ENCODE results near the gene RUFY1. TPM values are rescaled to one million over a fixed set of nuclear protein-coding genes. Genes with fewer than 3 reads are reported as not detected.

RUFY1 gene
- total RNA-seq, 1 experiment from 2014 or later: 34.0 TPM

GRCh38 chr5:179530069-179530998 is 20.0 kb upstream of the RUFY1 start (continued):
- TF ChIP-seq ZNF281 (CRISPR knock-in tag; IDR thresholded peaks at IDR 0.05) (0 out of 2 replicates have a peak, but pooled peaks have one; percentile 22), SMAD4 (CRISPR knock-in tag; IDR thresholded peaks at IDR 0.05) (no peak), ARID4B (CRISPR knock-in tag; IDR thresholded peaks at IDR 0.05; ENCODE audit: borderline replicate concordance) (peak; percentile 53; the same call in 1 of the 2 replicates), USF1 (CRISPR knock-in tag; IDR thresholded peaks at IDR 0.05) (peak; percentile 36; the same call in 1 of the 2 replicates), MAX (CRISPR knock-in tag; IDR thresholded peaks at IDR 0.05) (peak; percentile 87), SMAD3 (CRISPR knock-in tag; IDR thresholded peaks at IDR 0.05; ENCODE audit: borderline replicate concordance) (no peak; the same call in 1 of the 2 replicates), KAT7 (CRISPR knock-in tag; IDR thresholded peaks at IDR 0.05; ENCODE audit: borderline replicate concordance) (peak; percentile 81; the same call in 1 of the 2 replicates), PRRX2 (CRISPR knock-in tag; IDR thresholded peaks at IDR 0.05) (no peak), ATF2 (CRISPR knock-in tag; IDR thresholded peaks at IDR 0.05; ENCODE audit: borderline replicate concordance, low read depth) (no peak), ZNF512 (CRISPR knock-in tag; IDR thresholded peaks at IDR 0.05; ENCODE audit: borderline replicate concordance) (no peak), ATF6 (CRISPR knock-in tag; IDR thresholded peaks at IDR 0.05) (no peak), IRF1 (CRISPR knock-in tag; IDR thresholded peaks at IDR 0.05) (no peak), ZNF138 (CRISPR knock-in tag; conservative IDR thresholded peaks at IDR 0.05) (0 out of 2 replicates have a peak, but pooled peaks have one; percentile 71)
